Measurements from ENCODE around the gene PRPF6. TPM values are rescaled to one million over a fixed set of nuclear protein-coding genes. Genes with fewer than 3 reads are reported as not detected.

The PRPF6 gene
- total RNA-seq, 1 experiment from 2014 or later: 181 TPM

GRCh38 chr20:64074184-64074789, 93.4 kb downstream of the PRPF6 start:
- no TSS peak for BruUV-seq (replicated peaks)
- Mint-ChIP-seq H3K27ac (ENCODE audit: unreplicated experiment) (no peak overlapping the region), H3K4me3 (ENCODE audit: unreplicated experiment) (no peak overlapping the region), H3K9me3 (ENCODE audit: unreplicated experiment) (no peaks in the 10 kb centered on the region), H3K27me3 (ENCODE audit: insufficient read depth, unreplicated experiment) (no peaks in the 10 kb centered on the region), H3K4me1 (ENCODE audit: low read depth, unreplicated experiment) (peaks cover 8% of the 10 kb centered on the region), H3K36me3 (ENCODE audit: insufficient read depth, unreplicated experiment) (peaks cover 17% of the 10 kb centered on the region)
- ChIA-PET POLR2A (interaction anchor here (1.5 kb wide), 1 partner anchor 12 kb away, joined by 4 read pairs; the partner anchor contains the start of gene TCEA2), CTCF (interaction anchor here (1.9 kb wide), 1 partner anchor 12 kb away, joined by 7 read pairs; the partner anchor contains the start of gene TCEA2)
- no peaks in the 10 kb centered on the region for H3K9me3 ChIP-seq
- H3K27me3 ChIP-seq (replicated peaks; ENCODE audit: control insufficient read depth, insufficient read depth, low read length): no peaks in the 10 kb centered on the region
- DNase-seq: no peak
- H3K4me1 ChIP-seq: peaks cover 10% of the 10 kb centered on the region
- no peak overlapping the region for H3K4me3 ChIP-seq (ENCODE audit: low read depth, low read length)
- no peaks in the 10 kb centered on the region for H3K36me3 ChIP-seq (ENCODE audit: control insufficient read depth, insufficient read depth, low read length)
- no peak for TF ChIP-seq CTCF (IDR thresholded peaks at IDR 0.05; ENCODE audit: insufficient read depth in 1 of 2, low read depth in 1 of 2, low read length in 1 of 2, severe bottlenecking in 1 of 2, unreplicated experiment in 1 of 2)
- intact Hi-C loops (cut with micrococcal nuclease; ENCODE audit: unreplicated experiment): no loop called here

DNA sequence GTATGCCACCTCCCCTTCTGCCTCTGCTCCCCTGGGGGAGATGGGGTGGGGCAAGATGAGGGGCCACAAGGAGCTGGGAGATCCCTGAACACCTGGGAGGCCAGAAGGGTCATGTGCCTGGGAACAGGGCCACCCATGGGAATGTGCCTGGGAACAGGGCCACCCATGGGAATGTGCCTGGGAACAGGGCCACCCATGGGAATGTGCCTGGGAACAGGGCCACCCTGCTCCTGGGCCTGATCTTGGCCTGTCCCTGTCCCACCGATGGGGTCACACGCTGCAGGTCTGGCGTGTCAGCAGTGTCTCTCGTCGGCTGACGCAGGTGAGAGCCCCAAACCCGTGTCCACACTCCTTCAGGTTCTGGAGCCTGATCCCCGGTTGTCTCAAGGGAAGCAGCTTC, 94.0 kb downstream of the PRPF6 start:
- ChIA-PET CTCF (interaction anchor here (0.7 to 1.9 kb wide), 2 partner anchors 12 to 537 kb away, joined by 7 read pairs; partner anchors contain the start of gene TCEA2), POLR2A (interaction anchor here (0.6 kb wide), 1 partner anchor 1213 kb away, joined by 3 read pairs; the partner anchor contains the start of gene TCFL5)
- H3K27me3 ChIP-seq (replicated peaks; ENCODE audit: control insufficient read depth, insufficient read depth, low read length): no peaks in the 10 kb centered on the region
- Mint-ChIP-seq H3K4me1 (ENCODE audit: low read depth, unreplicated experiment) (peaks cover 8% of the 10 kb centered on the region), H3K27me3 (ENCODE audit: insufficient read depth, unreplicated experiment) (no peaks in the 10 kb centered on the region), H3K27ac (ENCODE audit: unreplicated experiment) (no peak overlapping the region), H3K36me3 (ENCODE audit: insufficient read depth, unreplicated experiment) (peaks cover 11% of the 10 kb centered on the region), H3K9me3 (ENCODE audit: unreplicated experiment) (no peaks in the 10 kb centered on the region), H3K4me3 (ENCODE audit: unreplicated experiment) (no peak overlapping the region)
- peaks cover 10% of the 10 kb centered on the region for H3K4me1 ChIP-seq
- no peak overlapping the region for H3K4me3 ChIP-seq (ENCODE audit: low read depth, low read length)
- TF ChIP-seq CTCF (IDR thresholded peaks at IDR 0.05; ENCODE audit: insufficient read depth in 1 of 2, low read depth in 1 of 2, low read length in 1 of 2, severe bottlenecking in 1 of 2, unreplicated experiment in 1 of 2): no peak
- no TSS peak for BruUV-seq (replicated peaks)
- H3K9me3 ChIP-seq: no peaks in the 10 kb centered on the region
- no peak for DNase-seq
- intact Hi-C loops (cut with micrococcal nuclease; ENCODE audit: unreplicated experiment): no loop called here
- no peaks in the 10 kb centered on the region for H3K36me3 ChIP-seq (ENCODE audit: control insufficient read depth, insufficient read depth, low read length)

DNA sequence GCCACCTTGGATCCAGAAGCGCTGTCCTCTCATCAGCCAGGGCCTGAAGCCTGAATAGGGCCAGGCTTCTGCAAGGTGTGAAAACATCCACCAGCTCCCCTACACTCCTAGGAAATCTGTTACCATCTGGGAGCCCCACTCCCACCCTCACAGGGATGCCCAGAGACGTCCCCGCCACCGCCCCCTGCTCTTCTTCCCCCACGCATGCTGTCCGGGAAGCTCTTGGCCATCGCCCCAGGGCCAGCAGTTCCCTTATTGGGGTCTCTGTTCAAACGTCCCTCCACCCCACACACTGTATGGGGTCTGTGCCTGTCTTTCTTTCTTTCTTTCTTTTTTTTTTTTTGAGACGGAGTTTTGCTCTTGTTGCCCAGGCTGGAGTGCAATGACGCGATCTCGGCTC, 94.6 kb downstream of the PRPF6 start:
- no TSS peak for BruUV-seq (replicated peaks)
- Mint-ChIP-seq H3K36me3 (ENCODE audit: insufficient read depth, unreplicated experiment) (peaks cover 9% of the 10 kb centered on the region), H3K4me3 (ENCODE audit: unreplicated experiment) (no peak overlapping the region), H3K27ac (ENCODE audit: unreplicated experiment) (no peak overlapping the region), H3K9me3 (ENCODE audit: unreplicated experiment) (no peaks in the 10 kb centered on the region), H3K4me1 (ENCODE audit: low read depth, unreplicated experiment) (peaks cover 14% of the 10 kb centered on the region), H3K27me3 (ENCODE audit: insufficient read depth, unreplicated experiment) (no peaks in the 10 kb centered on the region)
- no peak overlapping the region for H3K4me3 ChIP-seq (ENCODE audit: low read depth, low read length)
- H3K4me1 ChIP-seq: peaks cover 16% of the 10 kb centered on the region
- H3K27me3 ChIP-seq (replicated peaks; ENCODE audit: control insufficient read depth, insufficient read depth, low read length): no peaks in the 10 kb centered on the region
- no peaks in the 10 kb centered on the region for H3K36me3 ChIP-seq (ENCODE audit: control insufficient read depth, insufficient read depth, low read length)
- H3K9me3 ChIP-seq: no peaks in the 10 kb centered on the region
- DNase-seq: no peak
- POLR2A ChIA-PET: interaction anchor here (0.6 kb wide), 2 partner anchors 74 to 1214 kb away, joined by 3 to 4 read pairs; partner anchors contain the start of gene TCFL5
- intact Hi-C loops (cut with micrococcal nuclease; ENCODE audit: unreplicated experiment): no loop called here
- CTCF ChIA-PET: interaction anchor here (1.1 kb wide), 1 partner anchor 27 kb away, joined by 3 read pairs; no protein-coding TSS in a partner anchor
- TF ChIP-seq CTCF (IDR thresholded peaks at IDR 0.05; ENCODE audit: insufficient read depth in 1 of 2, low read depth in 1 of 2, low read length in 1 of 2, severe bottlenecking in 1 of 2, unreplicated experiment in 1 of 2): no peak

Measured in Caco-2 (cell line).